Mucosa of rectum (tissue), 2 donors: ENCODE measurements around the gene XYLT1.
"Not testable (repeated sequence)": the region's sequence is repeated elsewhere in the genome, so short reads cannot be mapped to it uniquely, and the experiment has no call there.

Experiments
- H3K27ac ChIP-seq, 2 donors: one replicate each; pipeline ENCODE4 v1.7.0; 2013; ENCODE audit warnings: inconsistent platforms in 2 of 2, low read depth in 2 of 2, low read length in 2 of 2
- H3K27me3 ChIP-seq, 2 donors: one replicate each; pipeline ENCODE4 v1.7.0; 2013; ENCODE audit warnings: low read length in 2 of 2; ENCODE audit not compliant: control insufficient read depth in 2 of 2, insufficient read depth in 2 of 2
- H3K36me3 ChIP-seq, 2 donors: one replicate each; pipeline ENCODE4 v1.7.0; 2013; ENCODE audit warnings: low read length in 2 of 2; ENCODE audit not compliant: control insufficient read depth in 2 of 2, insufficient read depth in 2 of 2
- H3K4me1 ChIP-seq, 2 donors: one replicate each; pipeline ENCODE4 v1.7.0; 2013; ENCODE audit warnings: low read length in 2 of 2, mild to moderate bottlenecking in 1 of 2; ENCODE audit not compliant: control insufficient read depth in 2 of 2, insufficient read depth in 2 of 2
- H3K4me3 ChIP-seq, 2 donors: one replicate each; pipeline ENCODE4 v1.7.0; 2013; ENCODE audit warnings: low read length in 2 of 2
- H3K9ac ChIP-seq, 2 donors: one replicate each; pipeline ENCODE4 v1.7.0; 2013; ENCODE audit warnings: low read length in 2 of 2, low read depth in 1 of 2, mild to moderate bottlenecking in 1 of 2
- H3K9me3 ChIP-seq, 2 donors: one replicate each; pipeline ENCODE4 v1.7.0; 2013; ENCODE audit warnings: low read length in 2 of 2; ENCODE audit not compliant: control insufficient read depth in 2 of 2
- donor health status: healthy.
- donor health status: Normal muscosa, but diverticular disease.

XYLT1 gene

GRCh38 chr16:17416461-17417311, 54.1 kb downstream of the XYLT1 start:
- Histone ChIP-seq H3K27me3 (no peaks in the 10 kb centered on the region), H3K36me3 (no peaks in the 10 kb centered on the region), H3K9ac (no peak overlapping the region), H3K9me3 (no peaks in the 10 kb centered on the region), H3K27ac (peak overlapping the region; percentile 32 to 56), H3K4me1 (peaks cover 3% of the 10 kb centered on the region in 2 donors), H3K4me3 (peak overlapping the region; percentile 2 to 29)

DNA sequence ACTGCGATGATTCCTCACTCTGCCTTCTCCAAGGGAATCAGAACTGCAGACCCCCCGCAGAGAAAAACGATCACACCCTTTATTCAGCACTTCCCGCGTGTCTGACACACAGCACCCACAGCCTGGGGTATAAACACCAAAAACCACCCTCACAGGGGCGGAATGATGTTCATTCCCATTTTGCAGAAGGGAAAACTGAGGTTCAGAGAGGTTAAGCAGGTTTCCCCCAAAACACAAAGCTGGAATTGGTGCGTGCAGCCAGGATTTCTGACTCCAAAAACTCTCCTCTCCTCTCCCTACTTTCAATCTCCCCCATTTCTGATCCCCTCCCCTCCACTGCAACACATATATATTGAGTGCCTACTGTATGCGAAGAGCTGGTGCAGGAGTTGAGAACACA, 55.8 kb downstream of the XYLT1 start:
- Histone ChIP-seq H3K9me3 (no peaks in the 10 kb centered on the region), H3K4me3 (no peak overlapping the region), H3K27me3 (no peaks in the 10 kb centered on the region), H3K4me1 (peaks cover 3% of the 10 kb centered on the region in 2 donors), H3K9ac (no peak overlapping the region), H3K27ac (no peak overlapping the region), H3K36me3 (no peaks in the 10 kb centered on the region)

- peaks cover 3% of the 10 kb centered on the region in 2 donors for H3K4me1 ChIP-seq
- H3K36me3 ChIP-seq = no peaks in the 10 kb centered on the region
- H3K27me3 ChIP-seq = no peaks in the 10 kb centered on the region
- no peaks in the 10 kb centered on the region for H3K9me3 ChIP-seq
- no peak overlapping the region for H3K4me3 ChIP-seq
- H3K9ac ChIP-seq = no peak overlapping the region
- no peak overlapping the region for H3K27ac ChIP-seq
Measured at GRCh38 chr16:17414421-17414820, 56.3 kb downstream of the XYLT1 start.

DNA sequence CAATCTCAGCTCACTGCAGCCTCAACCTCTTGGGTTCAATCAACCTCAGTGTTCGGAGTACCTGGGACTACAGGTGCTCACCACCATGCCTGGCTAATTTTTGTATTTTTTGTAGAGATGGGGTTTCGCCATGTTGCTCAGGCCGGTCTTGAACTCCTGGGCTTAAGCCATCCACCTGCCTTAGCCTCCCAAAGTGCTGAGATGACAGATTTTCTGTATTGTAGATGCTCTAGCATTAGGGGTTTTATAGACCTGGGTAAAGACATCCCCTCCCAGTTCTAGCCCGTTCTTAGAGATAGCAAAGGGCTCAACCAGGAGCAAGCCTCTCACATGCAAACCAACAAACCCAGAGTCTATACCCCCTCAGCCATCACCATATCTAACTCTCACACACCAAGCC, 57.3 kb downstream of the XYLT1 start:
- no peak overlapping the region for H3K4me3 ChIP-seq
- no peaks in the 10 kb centered on the region for H3K27me3 ChIP-seq
- no peak overlapping the region for H3K27ac ChIP-seq
- no peaks in the 10 kb centered on the region for H3K9me3 ChIP-seq
- no peak overlapping the region for H3K9ac ChIP-seq
- peaks cover 3% of the 10 kb centered on the region in 2 donors for H3K4me1 ChIP-seq
- no peaks in the 10 kb centered on the region for H3K36me3 ChIP-seq

DNA sequence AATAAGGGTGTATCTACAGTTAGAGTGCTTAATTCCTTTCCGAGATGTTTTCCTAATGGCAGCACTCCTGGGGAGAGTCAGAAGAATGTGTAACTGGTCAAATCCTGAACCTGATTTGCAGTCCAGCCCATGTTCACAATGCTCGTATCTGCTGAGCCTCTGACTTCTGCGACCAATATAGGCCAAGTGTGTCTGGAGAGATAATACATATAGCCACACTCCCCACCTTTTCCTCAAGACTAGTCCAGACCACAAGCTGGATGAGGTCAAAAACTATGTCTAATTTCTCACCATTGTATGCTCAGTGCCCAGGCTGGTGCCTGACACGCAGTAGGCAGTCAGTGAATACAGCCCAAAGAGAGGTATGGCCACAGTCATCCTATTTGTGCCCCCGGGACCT, 58.0 kb downstream of the XYLT1 start:
- H3K27me3 ChIP-seq = no peaks in the 10 kb centered on the region
- no peak overlapping the region for H3K4me3 ChIP-seq
- H3K27ac ChIP-seq = no peak overlapping the region
- no peak overlapping the region for H3K9ac ChIP-seq
- H3K36me3 ChIP-seq = no peaks in the 10 kb centered on the region
- H3K4me1 ChIP-seq = peaks cover 3% of the 10 kb centered on the region in 2 donors
- H3K9me3 ChIP-seq = no peaks in the 10 kb centered on the region

- Histone ChIP-seq H3K9me3 (no peaks in the 10 kb centered on the region), H3K36me3 (no peaks in the 10 kb centered on the region), H3K27ac (no peak overlapping the region), H3K4me3 (no peak overlapping the region), H3K9ac (no peak overlapping the region), H3K4me1 (peaks cover 3% of the 10 kb centered on the region in 2 donors), H3K27me3 (no peaks in the 10 kb centered on the region)
Measured at GRCh38 chr16:17412221-17412620, 58.5 kb downstream of the XYLT1 start.

DNA sequence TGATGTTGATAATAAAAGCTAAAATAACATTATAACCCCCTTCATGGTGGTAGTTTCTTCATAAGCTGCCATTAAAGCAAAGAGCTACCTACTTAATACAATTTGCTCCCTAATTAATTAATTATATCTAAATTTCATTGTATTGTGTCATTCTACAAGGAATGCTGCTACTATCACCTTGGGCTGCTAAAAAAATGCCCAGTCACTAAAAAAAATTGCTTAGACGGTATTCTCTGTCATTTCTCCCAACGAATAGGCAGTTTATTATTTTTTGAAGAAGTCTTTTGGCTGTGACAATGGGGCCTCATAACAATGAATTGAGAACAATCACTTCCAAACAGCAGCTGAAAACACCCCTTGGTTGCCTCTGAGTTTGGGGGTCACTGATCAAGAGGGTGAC, 59.5 kb downstream of the XYLT1 start:
- no peaks in the 10 kb centered on the region for H3K36me3 ChIP-seq
- no peak overlapping the region for H3K4me3 ChIP-seq
- no peaks in the 10 kb centered on the region for H3K27me3 ChIP-seq
- H3K4me1 ChIP-seq = peaks cover 3% of the 10 kb centered on the region in 2 donors
- no peak overlapping the region for H3K27ac ChIP-seq
- no peaks in the 10 kb centered on the region for H3K9me3 ChIP-seq
- no peak overlapping the region for H3K9ac ChIP-seq

GRCh38 chr16:17410316-17410715, 60.4 kb downstream of the XYLT1 start:
- H3K9me3 ChIP-seq, H3K27ac ChIP-seq, H3K36me3 ChIP-seq, H3K27me3 ChIP-seq, H3K9ac ChIP-seq, H3K4me3 ChIP-seq, H3K4me1 ChIP-seq: not testable (repeated sequence)

GRCh38 chr16:17409894-17410293, 60.9 kb downstream of the XYLT1 start:
- Histone ChIP-seq H3K36me3 (no peaks in the 10 kb centered on the region), H3K27ac (no peak overlapping the region), H3K4me1 (peaks cover 0 to 3% of the 10 kb centered on the region in 2 donors), H3K27me3 (no peaks in the 10 kb centered on the region), H3K4me3 (no peak overlapping the region), H3K9me3 (no peaks in the 10 kb centered on the region), H3K9ac (no peak overlapping the region)

GRCh38 chr16:17408955-17409441, 61.8 kb downstream of the XYLT1 start:
- Histone ChIP-seq H3K4me3 (no peak overlapping the region), H3K9me3 (no peaks in the 10 kb centered on the region), H3K9ac (no peak overlapping the region), H3K27ac (no peak overlapping the region), H3K27me3 (no peaks in the 10 kb centered on the region), H3K36me3 (no peaks in the 10 kb centered on the region), H3K4me1 (no peaks in the 10 kb centered on the region)
